ENCODE measurements around the gene MYCN. TPM values are rescaled to one million over a fixed set of nuclear protein-coding genes. Genes with fewer than 3 reads are reported as not detected.
"Not testable (repeated sequence)": the region's sequence is repeated elsewhere in the genome, so short reads cannot be mapped to it uniquely, and the experiment has no call there.

The MYCN gene
- total RNA-seq, 1 donor from 2014 or later, result 7.0 TPM

- ATAC-seq; DNase-seq (ENCODE audit: low spot score); intact Hi-C loops (cut with DNase I): not testable (repeated sequence)
Observed at GRCh38 chr2:15951936-15952335, 11.6 kb downstream of the MYCN start.

- intact Hi-C loops (cut with DNase I), result no loop called here
- ATAC-seq (no peak), DNase-seq (ENCODE audit: low spot score) (no peak)
Observed at GRCh38 chr2:15952451-15953146, 12.2 kb downstream of the MYCN start.

DNA sequence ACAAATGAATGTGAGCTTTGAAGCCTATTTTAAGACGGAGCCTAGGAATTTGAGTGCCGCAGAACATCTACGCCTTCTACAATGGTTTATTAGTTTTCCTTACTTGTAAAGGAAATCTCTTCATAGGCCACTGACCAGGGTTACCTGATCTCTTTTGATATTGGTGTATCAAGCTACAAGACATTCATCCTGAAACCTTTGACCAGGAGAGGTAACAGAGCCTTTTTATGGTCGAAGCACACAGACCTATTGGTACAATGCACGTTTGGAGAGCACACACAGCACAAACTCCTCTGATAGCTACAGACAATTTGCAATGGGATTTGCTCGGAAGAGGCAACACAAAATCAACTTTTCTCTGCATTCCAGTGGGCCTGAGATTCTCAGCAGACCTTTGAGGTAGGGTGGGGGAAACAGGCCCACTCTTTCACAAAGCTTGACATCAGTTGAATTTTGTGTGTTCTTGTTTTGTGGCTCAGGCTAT, 12.8 kb downstream of the MYCN start:
- DNase-seq (ENCODE audit: low spot score), result no peak
- no peak for ATAC-seq
- intact Hi-C loops (cut with DNase I), result no loop called here

GRCh38 chr2:15953891-15954680, 13.7 kb downstream of the MYCN start:
- DNase-seq (ENCODE audit: low spot score), result no peak
- ATAC-seq, result no peak
- intact Hi-C loops (cut with DNase I), result no loop called here

DNA sequence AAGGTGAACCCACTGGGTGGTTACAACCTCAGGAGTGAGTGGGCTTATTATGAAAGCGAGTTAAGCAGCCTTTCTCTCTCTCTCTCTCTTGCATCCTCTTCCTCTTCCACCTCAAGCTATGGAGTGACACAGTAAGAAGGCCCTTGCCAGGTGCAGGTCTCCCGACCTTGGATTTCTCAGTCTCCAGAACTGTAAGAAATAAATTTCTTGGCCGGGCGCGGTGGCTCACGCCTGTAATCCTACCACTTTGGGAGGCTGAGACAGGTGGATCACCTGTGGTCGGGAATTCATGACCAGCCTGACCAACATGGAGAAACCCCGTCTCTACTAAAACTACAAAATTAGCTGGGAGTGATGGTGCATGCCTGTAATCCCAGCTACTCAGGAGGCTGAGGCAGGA, 14.4 kb downstream of the MYCN start:
- no peak for ATAC-seq
- no peak for DNase-seq (ENCODE audit: low spot score)
- intact Hi-C loops (cut with DNase I), result no loop called here

- no peak for DNase-seq (ENCODE audit: low spot score)
- ATAC-seq, result no peak
- intact Hi-C loops (cut with DNase I), result no loop called here
Observed at GRCh38 chr2:15955232-15955988, 15.1 kb downstream of the MYCN start.

- intact Hi-C loops (cut with DNase I), result no loop called here
- no peak for ATAC-seq
- no peak for DNase-seq (ENCODE audit: low spot score)
Observed at GRCh38 chr2:15956230-15956629, 15.9 kb downstream of the MYCN start.

GRCh38 chr2:15956751-15957736, 16.7 kb downstream of the MYCN start:
- DNase-seq (ENCODE audit: low spot score) (peak; percentile 17), ATAC-seq (no peak)
- intact Hi-C loops (cut with DNase I), result no loop called here

DNA sequence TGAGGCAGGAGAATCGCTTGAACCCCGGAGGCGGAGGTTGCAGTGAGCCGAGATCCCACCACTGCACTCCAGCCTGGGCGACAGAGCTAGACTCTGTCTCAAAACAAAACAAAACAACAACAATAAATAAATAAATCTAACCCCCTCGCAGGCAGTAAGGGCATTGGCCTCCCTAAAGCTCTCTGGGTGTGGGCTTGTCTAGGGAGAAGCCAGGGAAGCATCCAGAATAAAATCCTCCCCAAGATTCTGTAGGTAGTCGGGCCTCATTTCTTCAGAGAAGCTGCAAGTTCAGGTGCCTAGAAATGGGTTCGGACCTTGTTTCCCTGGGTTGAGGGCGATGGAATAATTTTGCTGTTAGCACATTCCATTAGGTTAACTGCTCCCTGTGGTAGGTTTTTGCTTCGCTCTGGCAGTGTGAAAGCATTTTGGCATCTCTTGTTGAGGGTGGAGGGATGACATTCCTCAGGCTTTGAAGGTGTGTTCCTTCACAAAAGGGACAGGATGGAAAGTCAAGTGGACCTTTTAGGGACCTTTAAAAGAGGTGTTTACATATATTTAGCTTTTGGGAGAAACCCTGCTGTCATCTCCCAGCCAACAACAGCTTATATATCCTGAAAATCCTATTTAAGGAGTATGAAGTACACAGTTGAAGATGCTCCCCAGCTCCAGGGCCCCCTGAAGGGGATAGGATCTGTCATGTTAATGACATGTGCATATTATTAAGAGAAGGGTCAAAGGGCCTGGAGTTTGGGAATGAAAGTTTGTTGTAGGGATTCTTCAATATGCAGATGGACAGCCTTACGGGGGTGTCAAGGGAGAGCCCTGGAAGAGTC, 17.7 kb downstream of the MYCN start:
- no peak for ATAC-seq
- DNase-seq (ENCODE audit: low spot score), result no peak
- intact Hi-C loops (cut with DNase I), result no loop called here

- ATAC-seq (no peak), DNase-seq (ENCODE audit: low spot score) (peak; percentile 9)
- intact Hi-C loops (cut with DNase I), result no loop called here
Observed at GRCh38 chr2:15959331-15960153, 19.2 kb downstream of the MYCN start.

- DNase-seq (ENCODE audit: low spot score); intact Hi-C loops (cut with DNase I); ATAC-seq: not testable (repeated sequence)
Observed at GRCh38 chr2:15960154-15960520, 19.8 kb downstream of the MYCN start.

GRCh38 chr2:15963109-15963976, 23.0 kb downstream of the MYCN start:
- ATAC-seq; intact Hi-C loops (cut with DNase I); DNase-seq (ENCODE audit: low spot score): not testable (repeated sequence)

DNA sequence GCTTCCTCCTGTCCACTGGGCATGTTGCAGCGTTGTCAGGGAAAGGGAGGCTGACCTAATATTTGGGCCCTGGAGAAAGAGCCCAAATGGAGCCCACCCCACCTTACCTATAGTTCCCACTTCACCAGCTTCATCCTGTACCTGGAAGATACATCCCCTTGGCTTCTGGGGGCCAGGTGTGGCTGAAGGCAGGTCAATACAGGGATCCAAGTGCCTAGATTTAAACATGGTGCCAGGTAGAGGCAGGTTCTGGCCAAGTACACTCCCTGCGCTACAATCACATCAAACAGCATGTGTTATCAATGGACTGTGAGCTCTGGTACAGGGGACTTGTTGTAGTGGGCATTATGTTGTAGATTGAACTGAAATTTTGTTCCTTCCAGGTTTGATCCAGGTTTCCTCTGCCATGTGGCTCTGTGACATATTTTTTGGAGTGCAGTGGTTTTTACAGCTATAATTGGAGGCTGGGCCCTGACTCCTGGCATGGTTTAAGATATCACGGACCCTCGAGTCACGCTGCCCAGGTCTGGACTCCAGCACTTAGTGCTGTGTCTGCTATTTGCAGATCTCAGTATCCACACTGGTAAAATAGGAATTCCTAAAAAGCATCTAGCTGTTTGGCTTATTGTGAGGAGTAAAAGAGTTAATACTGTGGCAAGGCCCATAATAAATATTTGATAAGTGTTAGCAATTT, 23.8 kb downstream of the MYCN start:
- intact Hi-C loops (cut with DNase I), result no loop called here
- DNase-seq (ENCODE audit: low spot score) (no peak), ATAC-seq (no peak)

- DNase-seq (ENCODE audit: low spot score), result no peak
- no peak for ATAC-seq
- intact Hi-C loops (cut with DNase I), result no loop called here
Observed at GRCh38 chr2:15964936-15965563, 24.7 kb downstream of the MYCN start.

GRCh38 chr2:15965564-15966019, 25.2 kb downstream of the MYCN start:
- intact Hi-C loops (cut with DNase I), result no loop called here
- ATAC-seq (no peak), DNase-seq (ENCODE audit: low spot score) (no peak)

Data from sciatic nerve (tissue), 2 donors.